ENCODE results near the gene GSTK1.
A peak's percentile ranks its signal among the peaks of the same experiment; 100 is the strongest.
"Not testable (repeated sequence)": the region's sequence is repeated elsewhere in the genome, so short reads cannot be mapped to it uniquely, and the experiment has no call there.

Gene GSTK1

GRCh38 chr7:143287339-143287934 lies 24.2 kb downstream of the GSTK1 start:
- no peaks in the 10 kb centered on the region for H3K27me3 ChIP-seq
- peaks cover 0 to 30% (median 21%) of the 10 kb centered on the region in 4 donors for H3K4me1 ChIP-seq
- H3K9me3 ChIP-seq: no peaks in the 10 kb centered on the region
- TF ChIP-seq CTCF (IDR thresholded peaks at IDR 0.05): no peak
- DNase-seq: no peak
- intact Hi-C loops (cut with DNase I; ENCODE audit: low total_unique reads): no loop called here
- peak overlapping the region; percentile 93 to 95 for H3K27ac ChIP-seq
- peak overlapping the region; percentile 92 to 96 for H3K4me3 ChIP-seq
- peaks cover 3 to 12% (median 7%) of the 10 kb centered on the region in 3 donors for H3K36me3 ChIP-seq

GRCh38 chr7:143287935-143288826 lies 24.9 kb downstream of the GSTK1 start, which contains the start of gene CASP2:
Gene CASP2, plus strand, starts transcription at chr7:143288351. Its CDS starts 105 bp downstream, at chr7:143288456.
- peak within 1 kb of the TSS; percentile 92 to 96 for H3K4me3 ChIP-seq
- TF ChIP-seq CTCF (IDR thresholded peaks at IDR 0.05): peak; percentile 13 to 38
- peak within 1 kb of the TSS; percentile 93 to 95 for H3K27ac ChIP-seq
- peaks cover 0 to 30% (median 21%) of the 10 kb centered on the region in 4 donors for H3K4me1 ChIP-seq
- H3K36me3 ChIP-seq: peaks cover 10 to 20% (median 15%) of the 10 kb centered on the region in 3 donors
- H3K27me3 ChIP-seq: no peaks in the 10 kb centered on the region
- peak; percentile 98 to 99 for DNase-seq
- H3K9me3 ChIP-seq: no peaks in the 10 kb centered on the region
- intact Hi-C loops (cut with DNase I; ENCODE audit: low total_unique reads): no loop called here

GRCh38 chr7:143288836-143289235 lies 25.6 kb downstream of the GSTK1 start:
- H3K4me3 ChIP-seq: peak overlapping the region; percentile 92 to 96
- intact Hi-C loops (cut with DNase I; ENCODE audit: low total_unique reads): no loop called here
- H3K4me1 ChIP-seq: peaks cover 0 to 30% (median 21%) of the 10 kb centered on the region in 4 donors
- TF ChIP-seq CTCF (IDR thresholded peaks at IDR 0.05): no peak
- DNase-seq: no peak
- no peaks in the 10 kb centered on the region for H3K9me3 ChIP-seq
- peaks cover 17 to 26% (median 21%) of the 10 kb centered on the region in 3 donors for H3K36me3 ChIP-seq
- H3K27me3 ChIP-seq: no peaks in the 10 kb centered on the region
- peak overlapping the region; percentile 93 to 95 for H3K27ac ChIP-seq

- DNase-seq: no peak
- intact Hi-C loops (cut with DNase I; ENCODE audit: low total_unique reads): no loop called here
- H3K27me3 ChIP-seq: no peaks in the 10 kb centered on the region
- peaks cover 0 to 30% (median 21%) of the 10 kb centered on the region in 4 donors for H3K4me1 ChIP-seq
- H3K4me3 ChIP-seq: peak overlapping the region; percentile 92 to 96
- H3K9me3 ChIP-seq: no peaks in the 10 kb centered on the region
- no peak for TF ChIP-seq CTCF (IDR thresholded peaks at IDR 0.05)
- peaks cover 21 to 32% (median 27%) of the 10 kb centered on the region in 3 donors for H3K36me3 ChIP-seq
- peak overlapping the region; percentile 93 to 95 for H3K27ac ChIP-seq
These were observed 26.2 kb downstream of the GSTK1 start for GRCh38 chr7:143289421-143289820.

- intact Hi-C loops (cut with DNase I; ENCODE audit: low total_unique reads): loop anchor here (5.0 kb wide), 1 partner anchor 72 kb away; the partner anchor contains the start of gene FAM131B
- H3K9me3 ChIP-seq, H3K27me3 ChIP-seq, DNase-seq: not testable (repeated sequence)
- Histone ChIP-seq H3K27ac (peak overlapping the region in 1 of 2 donors; percentile 95), H3K36me3 (peaks cover 25 to 37% (median 32%) of the 10 kb centered on the region in 3 donors), H3K4me1 (peaks cover 0 to 30% (median 21%) of the 10 kb centered on the region in 4 donors), H3K4me3 (peak overlapping the region in 1 of 2 donors; percentile 92)
These were observed 26.6 kb downstream of the GSTK1 start for GRCh38 chr7:143289888-143290287.
